T-cell (primary cell): ENCODE results near the gene PLEKHB2. TPM values are rescaled to one million over a fixed set of nuclear protein-coding genes. Genes with fewer than 3 reads are reported as not detected.

Source experiments
- ATAC-seq, 4 experiments: fragments of 200-7000 bp in 3 of 4; fragments of 150-1000 bp in 1 of 4; cut with Tn5 transposase; replicated peaks in 1 of 4; 1 replicate in 3 of 4; 2 replicates in 1 of 4; pipeline ENCODE4 v1.10.0; 2021; ENCODE audit warnings: moderate library complexity in 3 of 4, mild to moderate bottlenecking in 2 of 4, moderate number of reproducible peaks in 1 of 4
- CTCF ChIA-PET, 2 donors: fragments of 300-600 bp; sonication (Branson Sonifier 250); formaldehyde crosslinking; loops; one replicate each; lab custom pipeline; 2022; ENCODE audit warnings: antibody characterized with exemption in 2 of 2; lab: Charles Lee
- POLR2A ChIA-PET, 2 donors: fragments of 300-600 bp; sonication (Branson Sonifier 250); formaldehyde crosslinking; loops; one replicate each; lab custom pipeline; 2022; ENCODE audit warnings: antibody characterized with exemption in 2 of 2; lab: Charles Lee
- DNase-seq, 35 experiments: peaks; one replicate each; pipeline versions ENCODE4 v3.0.0 to v3.0.0-alpha.2; 2013 to 2023
- H3K27ac ChIP-seq: one replicate; pipeline ENCODE4 v1.5.1; 2013; ENCODE audit warnings: low read length
- H3K27me3 ChIP-seq, 2 experiments: replicated peaks in 1 of 2; 1 replicate in 1 of 2; 2 replicates in 1 of 2; pipeline versions ENCODE4 v1.6.1 to v1.7.0; 2013; ENCODE audit warnings: low read length in 1 of 2, mixed read lengths in 1 of 2; ENCODE audit not compliant: control insufficient read depth in 2 of 2, insufficient read depth in 2 of 2; ENCODE audit errors: extremely low read depth in 1 of 2
- H3K36me3 ChIP-seq, 2 donors: 1 replicate in 1 of 2; 2 replicates in 1 of 2; pipeline versions ENCODE4 v1.6.1 to v1.7.0; 2013; ENCODE audit warnings: low read length in 1 of 2; ENCODE audit not compliant: control insufficient read depth in 2 of 2, insufficient read depth in 1 of 2; ENCODE audit errors: extremely low read depth in 1 of 2
- H3K4me1 ChIP-seq, 2 experiments: 1 replicate in 1 of 2; 2 replicates in 1 of 2; pipeline versions ENCODE4 v1.6.1 to v1.7.0; 2013; ENCODE audit warnings: low read length in 2 of 2, mixed read lengths in 1 of 2; ENCODE audit not compliant: insufficient read depth in 2 of 2, control insufficient read depth in 1 of 2; ENCODE audit errors: extremely low read depth in 1 of 2
- H3K4me3 ChIP-seq, 2 donors: 1 replicate in 1 of 2; 2 replicates in 1 of 2; pipeline versions ENCODE4 v1.5.1 to v1.7.0; 2013; ENCODE audit warnings: mild to moderate bottlenecking in 2 of 2, low read length in 1 of 2, moderate library complexity in 1 of 2; ENCODE audit not compliant: control insufficient read depth in 1 of 2; ENCODE audit errors: extremely low read depth in 1 of 2
- H3K9me3 ChIP-seq: 2 replicates; pipeline ENCODE4 v1.7.0; 2013
- H3K27ac Mint-ChIP-seq, 2 donors: one replicate each; pipeline ENCODE4 v1.8.0; 2020 to 2021; ENCODE audit warnings: mild to moderate bottlenecking in 2 of 2, mixed read lengths in 2 of 2
- H3K27me3 Mint-ChIP-seq, 2 donors: one replicate each; pipeline ENCODE4 v1.8.0; 2021 to 2022; ENCODE audit warnings: mixed read lengths in 2 of 2
- H3K36me3 Mint-ChIP-seq: one replicate; pipeline ENCODE4 v1.8.0; 2021; ENCODE audit warnings: mixed read lengths
- H3K4me1 Mint-ChIP-seq, 3 donors: one replicate each; pipeline ENCODE4 v1.8.0; 2020 to 2022; ENCODE audit warnings: mixed read lengths in 3 of 3, mild to moderate bottlenecking in 1 of 3
- H3K4me3 Mint-ChIP-seq, 3 donors: one replicate each; pipeline ENCODE4 v1.8.0; 2020 to 2022; ENCODE audit warnings: mild to moderate bottlenecking in 3 of 3, mixed read lengths in 3 of 3, moderate library complexity in 3 of 3
- H3K9me3 Mint-ChIP-seq, 3 donors: one replicate each; pipeline ENCODE4 v1.8.0; 2020 to 2022; ENCODE audit warnings: mixed read lengths in 3 of 3
- WGBS: methylation state at CpG from one replicate; pipeline ENCODE4 v1.1.5; 2013; ENCODE audit warnings: missing lambda C conversion rate; ENCODE audit not compliant: insufficient coverage; 5-methylcytosine and 5-hydroxymethylcytosine counted together
- total RNA-seq, 35 experiments: library from RNA in 6 of 35; stranded (reverse) in 6 of 35; fragments of 120-200 nt in 1 of 35; gene quantifications; one replicate each; pipeline versions ENCODE4 v1.2.1 to v1.2.4 and lab custom pipeline; 2013 to 2026

PLEKHB2 gene
- total RNA-seq, 5 donors from 2014 or later (not counting 1 experiment from before 2014, with no cell fraction given): 52.5 to 61.7 (median 53.2) TPM

DNA sequence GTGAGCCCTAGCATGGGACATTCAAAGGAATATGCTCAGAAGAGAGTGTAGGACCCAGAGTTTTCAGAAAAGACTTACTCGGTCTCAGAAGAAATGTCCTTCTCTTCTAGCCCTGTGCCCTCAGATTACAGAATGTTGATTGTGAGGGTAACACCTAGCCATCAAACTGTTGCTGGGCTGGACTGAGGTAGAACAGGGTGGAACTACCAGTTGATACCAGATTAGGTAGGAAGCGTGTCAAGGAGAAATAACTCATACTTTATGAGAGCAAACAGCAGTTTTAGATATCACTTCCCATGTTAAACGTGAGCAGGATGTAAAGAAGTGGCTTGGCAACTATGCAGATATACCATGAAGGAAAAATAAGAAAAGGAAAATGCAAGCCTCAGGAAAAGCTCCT lies 22.8 kb downstream of the PLEKHB2 start:
- Mint-ChIP-seq H3K4me3 (no peak overlapping the region), H3K9me3 (no peaks in the 10 kb centered on the region), H3K27ac (no peak overlapping the region), H3K36me3 (peaks cover 56% of the 10 kb centered on the region), H3K27me3 (no peaks in the 10 kb centered on the region), H3K4me1 (peaks cover 1 to 5% (median 2%) of the 10 kb centered on the region in 3 donors)
- H3K4me1 ChIP-seq: peaks cover 0 to 4% of the 10 kb centered on the region in 2 experiments
- no peaks in the 10 kb centered on the region for H3K27me3 ChIP-seq
- ChIA-PET POLR2A (no interaction called here), CTCF (no interaction called here)
- no peaks in the 10 kb centered on the region for H3K9me3 ChIP-seq
- DNase-seq: no peak
- ATAC-seq: no peak
- H3K36me3 ChIP-seq: peaks cover 11 to 80% of the 10 kb centered on the region in 2 donors
- H3K4me3 ChIP-seq: no peak overlapping the region
- no peak overlapping the region for H3K27ac ChIP-seq
- WGBS: no CpG with 5 or more reads among the region's 3 CpGs

DNA sequence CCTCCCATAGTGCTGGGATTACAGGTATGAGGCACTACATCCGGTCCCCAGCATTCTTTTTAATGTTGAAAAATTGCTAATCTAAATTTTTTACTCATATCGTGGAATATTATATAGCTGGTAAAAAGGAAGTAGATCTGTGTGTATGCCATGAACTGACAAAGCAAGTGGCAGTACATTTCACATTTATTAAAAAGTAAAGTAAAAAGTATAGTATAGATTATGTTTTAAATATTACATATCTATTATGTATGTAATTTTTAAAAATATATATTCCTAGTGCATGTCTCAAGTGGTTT lies 25.1 kb downstream of the PLEKHB2 start:
- Mint-ChIP-seq H3K27ac (no peak overlapping the region), H3K4me3 (no peak overlapping the region), H3K36me3 (peaks cover 59% of the 10 kb centered on the region), H3K27me3 (no peaks in the 10 kb centered on the region), H3K4me1 (peaks cover 2 to 6% (median 3%) of the 10 kb centered on the region in 3 donors), H3K9me3 (no peaks in the 10 kb centered on the region)
- Histone ChIP-seq H3K9me3 (no peaks in the 10 kb centered on the region), H3K4me3 (no peak overlapping the region), H3K27ac (no peak overlapping the region), H3K4me1 (no peaks in the 10 kb centered on the region), H3K36me3 (peaks cover 11 to 77% of the 10 kb centered on the region in 2 donors), H3K27me3 (no peaks in the 10 kb centered on the region)
- DNase-seq: no peak
- WGBS: no CpG with 5 or more reads among the region's 2 CpGs
- no peak for ATAC-seq
- CTCF ChIA-PET: interaction anchor here in 1 of 2 donors (1.1 kb wide), 1 partner anchor 37 kb away, joined by 3 read pairs; the partner anchor contains the start of gene FAM168B
- POLR2A ChIA-PET: no interaction called here

DNA sequence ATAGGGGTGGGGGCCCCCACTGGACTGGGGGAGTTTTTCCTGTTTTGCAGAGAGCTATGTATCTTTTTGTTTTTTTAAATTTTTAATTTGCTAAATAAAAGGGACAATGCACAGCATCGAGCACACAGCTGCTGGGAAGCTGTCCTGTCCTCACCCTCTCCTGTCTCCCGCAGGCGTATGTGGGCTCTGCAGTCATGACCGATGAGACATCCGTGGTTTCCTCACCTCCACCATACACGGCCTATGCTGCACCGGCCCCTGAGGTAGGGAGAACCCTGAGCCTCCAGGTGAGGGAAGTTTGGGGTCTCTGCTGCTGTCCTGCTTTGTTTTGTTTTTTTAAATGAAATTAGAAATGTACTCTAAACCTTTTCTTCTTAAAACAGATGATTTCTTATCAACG lies 27.6 kb downstream of the PLEKHB2 start:
- WGBS: 100% methylated on average over 2 of the region's 8 CpGs
- H3K36me3 ChIP-seq: peaks cover 0 to 59% of the 10 kb centered on the region in 2 donors
- ATAC-seq (no peak), DNase-seq (no peak)
- H3K9me3 ChIP-seq: no peaks in the 10 kb centered on the region
- ChIA-PET POLR2A (no interaction called here), CTCF (no interaction called here)
- Mint-ChIP-seq H3K27ac (no peak overlapping the region), H3K4me3 (no peak overlapping the region), H3K27me3 (no peaks in the 10 kb centered on the region), H3K9me3 (no peaks in the 10 kb centered on the region), H3K36me3 (peaks cover 56% of the 10 kb centered on the region), H3K4me1 (peaks cover 10 to 14% (median 11%) of the 10 kb centered on the region in 3 donors)
- no peak overlapping the region for H3K4me3 ChIP-seq
- H3K4me1 ChIP-seq: no peaks in the 10 kb centered on the region
- H3K27me3 ChIP-seq: no peaks in the 10 kb centered on the region
- H3K27ac ChIP-seq: no peak overlapping the region

GRCh38 chr2:131140581-131140980 lies 35.4 kb downstream of the PLEKHB2 start:
- Mint-ChIP-seq H3K4me1 (peaks cover 15 to 22% (median 18%) of the 10 kb centered on the region in 3 donors), H3K9me3 (no peaks in the 10 kb centered on the region), H3K27me3 (no peaks in the 10 kb centered on the region), H3K27ac (no peak overlapping the region), H3K4me3 (no peak overlapping the region), H3K36me3 (peaks cover 51% of the 10 kb centered on the region)
- Histone ChIP-seq H3K9me3 (no peaks in the 10 kb centered on the region), H3K27ac (no peak overlapping the region), H3K36me3 (peaks cover 11 to 49% of the 10 kb centered on the region in 2 donors), H3K4me3 (no peak overlapping the region), H3K27me3 (no peaks in the 10 kb centered on the region), H3K4me1 (no peaks in the 10 kb centered on the region)
- ATAC-seq (no peak), DNase-seq (no peak)
- ChIA-PET POLR2A (interaction anchor here in 1 of 2 donors (0.6 kb wide), 1 partner anchor 51 kb away, joined by 3 read pairs; no protein-coding TSS in a partner anchor), CTCF (no interaction called here)
- WGBS: 96% methylated on average over 2 of the region's 2 CpGs

DNA sequence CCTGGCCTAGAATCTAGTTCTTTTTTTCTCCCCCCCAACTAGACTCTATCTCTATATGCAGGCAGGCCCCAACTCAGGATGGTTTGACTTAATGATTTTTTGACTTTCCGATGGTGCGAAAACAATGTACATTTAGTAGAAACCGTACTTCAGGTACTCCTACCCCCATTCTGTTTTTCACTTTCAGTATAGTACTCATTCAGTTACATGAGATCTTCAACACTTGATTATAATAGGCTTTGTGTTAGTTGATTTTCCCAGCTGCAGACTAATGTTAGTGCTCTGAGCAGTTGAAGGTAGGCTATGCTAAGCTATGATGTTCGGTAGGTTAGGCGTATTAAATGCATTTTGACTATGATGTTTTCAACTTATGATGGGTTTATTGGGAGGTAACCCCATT lies 37.7 kb downstream of the PLEKHB2 start:
- ATAC-seq (no peak), DNase-seq (no peak)
- Mint-ChIP-seq H3K4me3 (no peak overlapping the region), H3K9me3 (no peaks in the 10 kb centered on the region), H3K27ac (no peak overlapping the region), H3K27me3 (no peaks in the 10 kb centered on the region), H3K4me1 (peaks cover 7 to 14% (median 10%) of the 10 kb centered on the region in 3 donors), H3K36me3 (peaks cover 38% of the 10 kb centered on the region)
- WGBS: 100% methylated on average over 2 of the region's 5 CpGs
- Histone ChIP-seq H3K27me3 (no peaks in the 10 kb centered on the region), H3K27ac (no peak overlapping the region), H3K9me3 (no peaks in the 10 kb centered on the region), H3K36me3 (peaks cover 18 to 60% of the 10 kb centered on the region in 2 donors), H3K4me1 (no peaks in the 10 kb centered on the region), H3K4me3 (no peak overlapping the region)
- ChIA-PET POLR2A (no interaction called here), CTCF (no interaction called here)

GRCh38 chr2:131143803-131144202 lies 38.7 kb downstream of the PLEKHB2 start:
- ChIA-PET CTCF (no interaction called here), POLR2A (no interaction called here)
- H3K36me3 ChIP-seq: peaks cover 18 to 59% of the 10 kb centered on the region in 2 donors
- Mint-ChIP-seq H3K36me3 (peaks cover 36% of the 10 kb centered on the region), H3K4me3 (no peak overlapping the region), H3K4me1 (peaks cover 5 to 6% (median 6%) of the 10 kb centered on the region in 3 donors), H3K27me3 (no peaks in the 10 kb centered on the region), H3K9me3 (no peaks in the 10 kb centered on the region), H3K27ac (no peak overlapping the region)
- no peaks in the 10 kb centered on the region for H3K27me3 ChIP-seq
- no peak for DNase-seq
- H3K9me3 ChIP-seq: no peaks in the 10 kb centered on the region
- H3K4me1 ChIP-seq: no peaks in the 10 kb centered on the region
- no peak overlapping the region for H3K4me3 ChIP-seq
- ATAC-seq: no peak
- 83% methylated on average over 5 of the region's 6 CpGs for WGBS
- H3K27ac ChIP-seq: no peak overlapping the region

- H3K27me3 Mint-ChIP-seq: no peaks in the 10 kb centered on the region
- H3K27me3 ChIP-seq: no peaks in the 10 kb centered on the region
- no peak overlapping the region for H3K4me3 ChIP-seq
- no peak overlapping the region for H3K4me3 Mint-ChIP-seq
- WGBS: 100% methylated on average over 1 of the region's 2 CpGs
- H3K27ac Mint-ChIP-seq: no peak overlapping the region
- no peak overlapping the region for H3K27ac ChIP-seq
- no peaks in the 10 kb centered on the region for H3K9me3 Mint-ChIP-seq
- peaks cover 0 to 6% (median 5%) of the 10 kb centered on the region in 3 donors for H3K4me1 Mint-ChIP-seq
- no peaks in the 10 kb centered on the region for H3K9me3 ChIP-seq
- H3K36me3 ChIP-seq: peaks cover 18 to 59% of the 10 kb centered on the region in 2 donors
- ATAC-seq (no peak), DNase-seq (no peak)
- H3K36me3 Mint-ChIP-seq: peaks cover 33% of the 10 kb centered on the region
- ChIA-PET POLR2A (interaction anchor here in 1 of 2 donors (0.9 kb wide), 1 partner anchor 60 kb away, joined by 3 read pairs; no protein-coding TSS in a partner anchor), CTCF (no interaction called here)
- H3K4me1 ChIP-seq: no peaks in the 10 kb centered on the region
These were observed 39.9 kb downstream of the PLEKHB2 start for GRCh38 chr2:131145040-131145439.
